T-cell (primary cell): ENCODE data around the gene CYB561A3. TPM values are rescaled to one million over a fixed set of nuclear protein-coding genes. Genes with fewer than 3 reads are reported as not detected.
A peak's percentile ranks its signal among the peaks of the same experiment; 100 is the strongest.

Experiments
- ATAC-seq, 4 experiments: fragments of 200-7000 bp in 3 of 4; fragments of 150-1000 bp in 1 of 4; cut with Tn5 transposase; replicated peaks in 1 of 4; 1 replicate in 3 of 4; 2 replicates in 1 of 4; pipeline ENCODE4 v1.10.0; 2021; ENCODE audit warnings: moderate library complexity in 3 of 4, mild to moderate bottlenecking in 2 of 4, moderate number of reproducible peaks in 1 of 4
- CTCF ChIA-PET, 2 donors: fragments of 300-600 bp; sonication (Branson Sonifier 250); formaldehyde crosslinking; loops; one replicate each; lab custom pipeline; 2022; ENCODE audit warnings: antibody characterized with exemption in 2 of 2; lab: Charles Lee
- POLR2A ChIA-PET, 2 donors: fragments of 300-600 bp; sonication (Branson Sonifier 250); formaldehyde crosslinking; loops; one replicate each; lab custom pipeline; 2022; ENCODE audit warnings: antibody characterized with exemption in 2 of 2; lab: Charles Lee
- DNase-seq, 35 experiments: peaks; one replicate each; pipeline versions ENCODE4 v3.0.0 to v3.0.0-alpha.2; 2013 to 2023
- H3K27ac ChIP-seq: one replicate; pipeline ENCODE4 v1.5.1; 2013; ENCODE audit warnings: low read length
- H3K27me3 ChIP-seq, 2 experiments: replicated peaks in 1 of 2; 1 replicate in 1 of 2; 2 replicates in 1 of 2; pipeline versions ENCODE4 v1.6.1 to v1.7.0; 2013; ENCODE audit warnings: low read length in 1 of 2, mixed read lengths in 1 of 2; ENCODE audit not compliant: control insufficient read depth in 2 of 2, insufficient read depth in 2 of 2; ENCODE audit errors: extremely low read depth in 1 of 2
- H3K36me3 ChIP-seq, 2 donors: 1 replicate in 1 of 2; 2 replicates in 1 of 2; pipeline versions ENCODE4 v1.6.1 to v1.7.0; 2013; ENCODE audit warnings: low read length in 1 of 2; ENCODE audit not compliant: control insufficient read depth in 2 of 2, insufficient read depth in 1 of 2; ENCODE audit errors: extremely low read depth in 1 of 2
- H3K4me1 ChIP-seq, 2 experiments: 1 replicate in 1 of 2; 2 replicates in 1 of 2; pipeline versions ENCODE4 v1.6.1 to v1.7.0; 2013; ENCODE audit warnings: low read length in 2 of 2, mixed read lengths in 1 of 2; ENCODE audit not compliant: insufficient read depth in 2 of 2, control insufficient read depth in 1 of 2; ENCODE audit errors: extremely low read depth in 1 of 2
- H3K4me3 ChIP-seq, 2 donors: 1 replicate in 1 of 2; 2 replicates in 1 of 2; pipeline versions ENCODE4 v1.5.1 to v1.7.0; 2013; ENCODE audit warnings: mild to moderate bottlenecking in 2 of 2, low read length in 1 of 2, moderate library complexity in 1 of 2; ENCODE audit not compliant: control insufficient read depth in 1 of 2; ENCODE audit errors: extremely low read depth in 1 of 2
- H3K9me3 ChIP-seq: 2 replicates; pipeline ENCODE4 v1.7.0; 2013
- H3K27ac Mint-ChIP-seq, 2 donors: one replicate each; pipeline ENCODE4 v1.8.0; 2020 to 2021; ENCODE audit warnings: mild to moderate bottlenecking in 2 of 2, mixed read lengths in 2 of 2
- H3K27me3 Mint-ChIP-seq, 2 donors: one replicate each; pipeline ENCODE4 v1.8.0; 2021 to 2022; ENCODE audit warnings: mixed read lengths in 2 of 2
- H3K36me3 Mint-ChIP-seq: one replicate; pipeline ENCODE4 v1.8.0; 2021; ENCODE audit warnings: mixed read lengths
- H3K4me1 Mint-ChIP-seq, 3 donors: one replicate each; pipeline ENCODE4 v1.8.0; 2020 to 2022; ENCODE audit warnings: mixed read lengths in 3 of 3, mild to moderate bottlenecking in 1 of 3
- H3K4me3 Mint-ChIP-seq, 3 donors: one replicate each; pipeline ENCODE4 v1.8.0; 2020 to 2022; ENCODE audit warnings: mild to moderate bottlenecking in 3 of 3, mixed read lengths in 3 of 3, moderate library complexity in 3 of 3
- H3K9me3 Mint-ChIP-seq, 3 donors: one replicate each; pipeline ENCODE4 v1.8.0; 2020 to 2022; ENCODE audit warnings: mixed read lengths in 3 of 3
- WGBS: methylation state at CpG from one replicate; pipeline ENCODE4 v1.1.5; 2013; ENCODE audit warnings: missing lambda C conversion rate; ENCODE audit not compliant: insufficient coverage; 5-methylcytosine and 5-hydroxymethylcytosine counted together
- total RNA-seq, 35 experiments: library from RNA in 6 of 35; stranded (reverse) in 6 of 35; fragments of 120-200 nt in 1 of 35; gene quantifications; one replicate each; pipeline versions ENCODE4 v1.2.1 to v1.2.4 and lab custom pipeline; 2013 to 2026

Gene CYB561A3
- total RNA-seq, 5 donors from 2014 or later (not counting 1 experiment from before 2014, with no cell fraction given): 34.8 to 49.1 (median 47.3) TPM

DNA sequence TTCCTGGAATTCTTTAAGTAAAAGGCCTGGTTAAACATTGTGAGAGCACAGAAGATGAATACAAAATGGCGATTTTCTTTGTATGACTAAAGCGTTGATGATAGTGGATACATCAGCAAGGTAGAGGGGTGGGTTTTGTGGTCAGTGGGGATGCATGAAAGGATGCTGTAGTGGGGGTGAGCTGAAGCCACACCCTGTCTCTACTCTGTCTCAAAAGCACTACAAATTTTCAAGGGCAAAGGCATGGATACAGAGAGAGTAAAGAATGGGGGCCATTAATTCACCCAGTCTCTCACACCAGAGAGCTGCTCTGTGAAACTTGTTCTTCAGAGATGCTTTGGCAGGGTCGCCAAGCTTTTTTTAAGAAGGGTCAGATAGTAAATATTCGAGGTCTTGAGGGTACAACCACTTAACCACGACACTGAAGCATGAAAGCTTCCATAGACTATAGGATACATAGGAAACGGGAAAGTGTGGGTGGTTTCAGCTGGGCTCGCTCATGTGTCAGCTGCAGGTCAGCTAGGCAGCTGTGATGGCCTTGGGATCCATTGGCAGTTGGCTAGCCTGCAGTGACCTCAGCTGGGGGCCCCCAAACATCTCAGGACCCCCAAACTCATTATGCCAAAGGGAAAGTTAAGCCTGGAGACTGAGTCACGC, 8.8 kb upstream of the CYB561A3 start:
- no peak for DNase-seq
- no peak overlapping the region for H3K4me3 Mint-ChIP-seq
- no peaks in the 10 kb centered on the region for H3K27me3 Mint-ChIP-seq
- CTCF ChIA-PET: no interaction called here
- H3K4me1 Mint-ChIP-seq: peaks cover 0 to 4% (median 0%) of the 10 kb centered on the region in 3 donors
- no peak overlapping the region for H3K27ac ChIP-seq
- H3K4me3 ChIP-seq: no peak overlapping the region
- H3K4me1 ChIP-seq: no peaks in the 10 kb centered on the region
- POLR2A ChIA-PET: interaction anchor here in 1 of 2 donors (0.6 kb wide), 1 partner anchor 12 kb away, joined by 3 read pairs; no protein-coding TSS in a partner anchor
- H3K9me3 ChIP-seq: no peaks in the 10 kb centered on the region
- no peaks in the 10 kb centered on the region for H3K9me3 Mint-ChIP-seq
- ATAC-seq: no peak
- H3K27me3 ChIP-seq: no peaks in the 10 kb centered on the region
- whole genome bisulfite sequencing: 78% methylated on average over 5 of the region's 8 CpGs
- no peak overlapping the region for H3K27ac Mint-ChIP-seq
- H3K36me3 ChIP-seq: peaks cover 0 to 48% of the 10 kb centered on the region in 2 donors
- peaks cover 30% of the 10 kb centered on the region for H3K36me3 Mint-ChIP-seq

DNA sequence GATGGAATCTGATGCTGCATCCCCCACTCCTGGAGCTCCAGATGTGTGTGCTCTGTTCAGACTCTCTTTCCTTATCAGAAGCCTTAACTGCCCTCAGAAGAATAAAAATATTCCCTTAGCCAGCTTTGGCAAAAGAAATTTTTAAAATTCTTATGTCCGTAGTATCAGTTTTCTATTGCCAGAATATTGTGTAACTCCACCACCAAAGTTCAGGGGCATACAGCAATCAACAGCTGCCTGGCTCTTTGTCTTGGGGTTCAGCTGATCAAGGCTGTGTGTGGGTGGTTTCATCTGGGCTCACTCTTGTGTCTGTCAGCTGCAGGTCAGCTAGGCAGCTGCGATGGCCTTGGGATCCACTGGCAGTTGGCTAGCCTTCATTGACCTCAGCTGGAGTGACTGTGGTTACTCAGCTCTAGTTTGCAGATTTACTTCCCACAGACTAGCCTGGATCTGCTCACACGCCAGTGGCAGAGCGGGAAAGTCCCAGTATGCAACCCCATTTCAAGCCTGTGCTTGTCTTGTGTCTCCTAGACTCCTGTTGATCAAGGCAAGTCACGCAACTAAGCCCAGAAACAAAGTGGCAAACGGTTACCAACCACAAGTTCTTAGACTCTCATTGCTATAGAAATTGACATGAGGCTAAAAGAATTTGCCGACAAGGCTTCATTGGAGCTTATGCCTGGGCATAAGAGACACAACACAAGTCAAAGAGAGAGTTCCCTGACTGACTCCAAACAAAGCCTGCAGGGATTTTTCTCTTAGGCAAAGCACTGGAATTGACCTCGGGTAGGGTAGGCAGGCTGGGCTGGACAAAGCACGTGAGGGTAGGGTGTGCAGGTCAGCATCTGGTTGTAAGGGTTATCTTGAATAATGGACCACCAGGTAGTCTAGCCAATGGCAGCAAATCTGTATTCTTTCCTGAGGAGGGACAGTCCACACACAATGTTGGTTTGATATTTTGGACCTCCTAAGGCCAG, 8.0 kb upstream of the CYB561A3 start:
- H3K9me3 Mint-ChIP-seq: no peaks in the 10 kb centered on the region
- H3K4me1 ChIP-seq: no peaks in the 10 kb centered on the region
- no peak overlapping the region for H3K27ac Mint-ChIP-seq
- no peak overlapping the region for H3K4me3 Mint-ChIP-seq
- CTCF ChIA-PET: interaction anchor here in 1 of 2 donors (1.1 kb wide), 1 partner anchor 16 kb away, joined by 3 read pairs; no protein-coding TSS in a partner anchor
- H3K27ac ChIP-seq: no peak overlapping the region
- no peaks in the 10 kb centered on the region for H3K27me3 ChIP-seq
- POLR2A ChIA-PET: interaction anchor here in 1 of 2 donors (0.5 to 0.6 kb wide), 2 partner anchors 11 to 34 kb away, joined by 3 read pairs; no protein-coding TSS in a partner anchor
- peaks cover 0 to 4% (median 0%) of the 10 kb centered on the region in 3 donors for H3K4me1 Mint-ChIP-seq
- no peaks in the 10 kb centered on the region for H3K27me3 Mint-ChIP-seq
- ATAC-seq (no peak), DNase-seq (no peak)
- H3K36me3 ChIP-seq: peaks cover 0 to 53% of the 10 kb centered on the region in 2 donors
- H3K36me3 Mint-ChIP-seq: peaks cover 30% of the 10 kb centered on the region
- H3K9me3 ChIP-seq: no peaks in the 10 kb centered on the region
- whole genome bisulfite sequencing: 100% methylated on average over 6 of the region's 9 CpGs
- no peak overlapping the region for H3K4me3 ChIP-seq

GRCh38 chr11:61368646-61369045, 7.0 kb upstream of the CYB561A3 start:
- WGBS: 100% methylated on average over 5 of the region's 7 CpGs
- no peak for DNase-seq
- no peak overlapping the region for H3K27ac ChIP-seq
- no peaks in the 10 kb centered on the region for H3K4me1 ChIP-seq
- no peak for ATAC-seq
- peaks cover 4 to 63% of the 10 kb centered on the region in 2 donors for H3K36me3 ChIP-seq
- ChIA-PET CTCF (interaction anchor here in 1 of 2 donors (1.1 kb wide), 1 partner anchor 17 kb away, joined by 3 read pairs; no protein-coding TSS in a partner anchor), POLR2A (no interaction called here)
- H3K9me3 ChIP-seq: no peaks in the 10 kb centered on the region
- H3K4me3 Mint-ChIP-seq: no peak overlapping the region
- H3K36me3 Mint-ChIP-seq: peaks cover 30% of the 10 kb centered on the region
- H3K27me3 ChIP-seq: no peaks in the 10 kb centered on the region
- peaks cover 4 to 8% (median 5%) of the 10 kb centered on the region in 3 donors for H3K4me1 Mint-ChIP-seq
- H3K27ac Mint-ChIP-seq: no peak overlapping the region
- H3K27me3 Mint-ChIP-seq: no peaks in the 10 kb centered on the region
- H3K4me3 ChIP-seq: no peak overlapping the region
- no peaks in the 10 kb centered on the region for H3K9me3 Mint-ChIP-seq

GRCh38 chr11:61367406-61367805, 5.7 kb upstream of the CYB561A3 start:
- H3K9me3 Mint-ChIP-seq: no peaks in the 10 kb centered on the region
- H3K4me1 ChIP-seq: peaks cover 6 to 11% of the 10 kb centered on the region in 2 experiments
- no peak overlapping the region for H3K27ac Mint-ChIP-seq
- H3K4me3 ChIP-seq: no peak overlapping the region
- no peaks in the 10 kb centered on the region for H3K27me3 ChIP-seq
- no peaks in the 10 kb centered on the region for H3K9me3 ChIP-seq
- ChIA-PET CTCF (interaction anchor here in 1 of 2 donors (0.8 to 1.5 kb wide), 2 partner anchors 31 to 68 kb away, joined by 3 to 4 read pairs; no protein-coding TSS in a partner anchor), POLR2A (no interaction called here)
- peaks cover 17 to 21% (median 17%) of the 10 kb centered on the region in 3 donors for H3K4me1 Mint-ChIP-seq
- peaks cover 4 to 63% of the 10 kb centered on the region in 2 donors for H3K36me3 ChIP-seq
- WGBS: no CpG with 5 or more reads among the region's 6 CpGs
- H3K27me3 Mint-ChIP-seq: no peaks in the 10 kb centered on the region
- ATAC-seq (no peak), DNase-seq (no peak)
- H3K27ac ChIP-seq: no peak overlapping the region
- peaks cover 32% of the 10 kb centered on the region for H3K36me3 Mint-ChIP-seq
- no peak overlapping the region for H3K4me3 Mint-ChIP-seq

DNA sequence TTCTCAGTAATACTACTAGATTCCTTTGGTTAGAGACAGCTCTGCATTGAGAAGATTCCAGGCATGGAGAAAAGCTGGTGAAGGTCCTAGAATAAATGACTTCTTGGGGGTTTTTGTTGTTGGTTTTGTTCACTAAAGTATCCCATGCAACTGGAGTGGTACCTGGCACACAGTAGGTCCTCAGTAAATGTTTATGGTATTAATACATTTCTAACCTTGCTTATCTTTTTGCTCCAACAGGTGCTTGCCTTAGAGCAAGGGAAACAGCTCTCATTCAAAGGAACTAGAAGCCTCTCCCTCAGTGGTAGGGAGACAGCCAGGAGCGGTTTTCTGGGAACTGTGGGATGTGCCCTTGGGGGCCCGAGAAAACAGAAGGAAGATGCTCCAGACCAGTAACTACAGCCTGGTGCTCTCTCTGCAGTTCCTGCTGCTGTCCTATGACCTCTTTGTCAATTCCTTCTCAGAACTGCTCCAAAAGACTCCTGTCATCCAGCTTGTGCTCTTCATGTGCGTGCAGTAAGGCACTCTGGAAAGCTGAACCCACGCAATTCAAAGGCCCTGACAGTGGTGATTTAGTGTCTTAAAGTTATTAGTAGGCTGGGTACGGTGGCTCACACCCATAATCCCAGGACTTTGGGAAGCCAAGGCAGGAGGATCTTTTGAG, 2.5 kb upstream of the CYB561A3 start:
- Mint-ChIP-seq H3K9me3 (no peaks in the 10 kb centered on the region), H3K27me3 (no peaks in the 10 kb centered on the region), H3K4me3 (peak overlapping the region; percentile 99 to 100 (median 100)), H3K4me1 (peaks cover 33 to 42% (median 40%) of the 10 kb centered on the region in 3 donors), H3K27ac (peak overlapping the region in 1 of 2 donors; percentile 52), H3K36me3 (peaks cover 23% of the 10 kb centered on the region)
- Histone ChIP-seq H3K4me1 (peaks cover 10 to 27% of the 10 kb centered on the region in 2 experiments), H3K27me3 (no peaks in the 10 kb centered on the region), H3K36me3 (peaks cover 4 to 49% of the 10 kb centered on the region in 2 donors), H3K9me3 (no peaks in the 10 kb centered on the region), H3K27ac (no peak overlapping the region), H3K4me3 (no peak overlapping the region)
- ATAC-seq (no peak), DNase-seq (no peak)
- 94% methylated on average over 2 of the region's 5 CpGs for WGBS
- POLR2A ChIA-PET: no interaction called here
- CTCF ChIA-PET: interaction anchor here in 1 of 2 donors (0.7 to 4.5 kb wide), 2 partner anchors 28 to 311 kb away, joined by 3 to 54 read pairs; no protein-coding TSS in a partner anchor
